GM19397 (cell line): ENCODE data around the gene LRIG2.
"Not testable (repeated sequence)": the region's sequence is repeated elsewhere in the genome, so short reads cannot be mapped to it uniquely, and the experiment has no call there.

Experiments used
- ATAC-seq: cut with Tn5 transposase; IDR thresholded peaks from one replicate; pipeline ENCODE4 v1.9.1; 2021; ENCODE audit warnings: mild to moderate bottlenecking, moderate library complexity; ENCODE audit not compliant: unreplicated experiment

The LRIG2 gene

GRCh38 chr1:113072757-113073478 lies at the start of gene LRIG2:
Gene LRIG2 (plus strand): TSS chr1:113073198. CDS start chr1:113073407, 209 bp downstream.
- ATAC-seq, result peak; percentile 97

DNA sequence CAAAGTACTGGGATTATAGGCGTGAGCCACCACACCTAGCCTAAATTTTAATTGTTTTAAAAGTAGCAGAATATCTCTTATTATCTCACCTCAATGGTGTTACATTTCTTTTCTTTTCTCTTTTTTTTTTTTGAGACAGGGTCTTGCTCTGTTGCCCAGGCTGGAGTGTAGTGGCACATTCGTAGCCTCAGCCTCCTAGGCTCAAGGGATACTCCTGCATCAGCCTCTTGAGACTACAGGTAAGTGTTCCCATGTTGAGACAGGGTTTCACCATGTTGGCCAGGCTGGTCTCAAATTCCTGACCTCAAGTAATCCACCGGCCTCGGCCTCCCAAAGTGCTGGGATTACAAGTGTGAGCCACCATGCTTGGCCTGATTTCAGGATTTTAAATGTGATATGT lies 49.7 kb upstream of the LRIG2 start:
- ATAC-seq, result not testable (repeated sequence)

DNA sequence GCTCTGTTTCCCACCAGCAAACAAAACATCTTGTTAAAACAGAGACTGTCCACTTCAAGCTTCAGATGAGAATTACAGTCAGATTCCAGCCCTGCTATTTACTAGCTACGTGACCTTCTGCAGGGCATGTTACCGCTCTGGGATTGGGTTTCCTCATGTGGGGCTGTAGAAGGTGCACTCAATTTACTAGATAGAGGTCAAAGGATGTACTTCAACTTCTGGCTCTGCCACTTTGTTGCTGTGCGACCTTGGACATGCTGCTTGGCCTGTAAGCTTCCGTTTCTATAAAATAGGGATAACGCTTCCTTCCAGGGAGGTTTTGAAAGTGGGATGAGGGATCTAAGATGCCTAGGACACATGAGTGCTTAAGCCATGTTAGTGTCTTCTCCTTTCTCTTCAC lies 46.0 kb upstream of the LRIG2 start:
- no peak for ATAC-seq

- no peak for ATAC-seq
Observed at GRCh38 chr1:113027449-113027848, 45.5 kb upstream of the LRIG2 start.

GRCh38 chr1:113029822-113030221 lies 43.2 kb upstream of the LRIG2 start:
- ATAC-seq, result no peak

DNA sequence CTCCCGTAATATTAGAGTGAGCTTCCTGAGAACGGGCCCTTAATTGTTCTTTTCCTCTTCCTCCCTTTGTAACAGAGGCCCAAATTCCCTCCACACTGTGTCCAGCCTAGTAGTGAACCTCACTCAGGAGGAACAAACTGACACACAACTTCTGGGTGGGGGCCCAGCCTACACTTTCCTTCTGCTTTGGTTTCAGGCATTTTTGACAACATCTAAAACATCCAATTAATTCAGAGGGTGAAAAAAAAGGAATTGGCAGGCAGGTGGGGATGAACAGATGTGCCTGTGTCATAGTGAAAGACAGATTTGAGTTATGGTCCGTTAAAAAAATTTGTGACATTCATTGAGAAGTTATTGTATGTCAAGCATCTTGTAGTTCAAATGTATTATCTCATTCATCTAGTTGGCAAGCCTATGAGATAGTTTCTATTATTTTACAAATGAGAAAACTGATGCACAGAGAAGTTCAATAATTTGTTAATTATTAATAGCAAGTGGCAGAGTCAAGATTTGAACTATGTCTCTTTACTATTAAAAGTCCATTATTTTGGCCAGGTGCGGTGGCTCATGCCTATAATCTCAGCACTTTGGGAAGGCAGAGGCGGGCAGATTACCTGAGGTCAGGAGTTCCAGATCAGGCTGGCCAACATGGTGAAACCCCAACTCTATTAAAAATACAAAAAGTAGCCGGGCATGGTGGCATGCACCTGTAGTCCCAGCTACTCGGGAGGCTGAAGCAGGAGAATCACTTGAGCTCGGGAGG lies 41.6 kb upstream of the LRIG2 start:
- no peak for ATAC-seq

GRCh38 chr1:113035086-113035485 lies 37.9 kb upstream of the LRIG2 start:
- no peak for ATAC-seq

GRCh38 chr1:113036639-113037321 lies 36.2 kb upstream of the LRIG2 start:
- no peak for ATAC-seq

DNA sequence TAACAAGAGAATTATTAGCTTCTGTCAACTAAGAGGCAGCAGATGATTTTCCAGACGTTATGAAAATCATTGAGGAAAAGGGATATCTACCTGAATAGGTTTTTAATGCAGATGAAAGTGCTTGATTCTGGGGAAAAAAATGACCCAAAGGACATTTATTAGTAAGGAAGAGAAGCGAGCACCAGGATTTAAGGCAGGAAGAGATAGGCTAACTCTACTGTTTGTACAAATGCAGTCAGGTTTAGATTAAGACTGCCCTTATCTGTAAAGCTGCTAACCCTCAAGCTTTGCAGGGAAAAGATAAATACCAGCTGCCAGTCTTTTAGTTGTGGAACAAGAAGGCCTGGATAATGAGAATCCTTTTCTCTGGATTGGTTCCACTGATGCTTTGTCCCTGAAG lies 33.0 kb upstream of the LRIG2 start:
- ATAC-seq, result no peak

DNA sequence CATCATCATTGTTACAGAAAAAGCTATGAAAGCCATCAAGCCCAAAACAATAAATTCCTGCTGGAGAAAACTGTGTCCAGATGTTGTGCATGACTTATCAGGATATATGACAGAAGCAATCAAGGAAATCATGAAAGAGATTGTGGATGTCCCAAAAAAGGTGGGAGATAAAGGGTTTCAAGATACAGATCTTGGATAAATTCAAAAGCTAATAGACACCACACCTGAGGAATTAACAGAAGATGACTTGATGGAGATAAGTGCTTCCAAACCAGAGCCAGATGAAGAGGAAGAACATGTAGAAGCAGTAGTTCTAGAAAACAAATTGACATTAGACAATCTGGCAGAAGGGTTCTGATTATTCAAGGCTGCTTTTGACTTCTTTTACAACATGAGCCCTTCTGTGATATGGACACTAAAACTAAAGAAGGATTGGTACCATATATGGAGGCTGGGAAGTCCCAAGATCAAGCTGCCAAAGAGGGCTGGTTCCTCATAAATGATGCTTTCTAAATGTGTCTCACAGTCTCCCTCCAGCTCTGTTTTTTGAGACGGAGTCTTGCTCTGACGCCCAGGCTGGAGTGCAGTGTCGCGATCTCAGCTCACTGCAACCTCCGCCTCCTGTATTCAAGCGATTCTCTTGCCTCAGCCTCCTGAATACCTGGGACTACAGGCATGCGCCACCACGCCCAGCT lies 32.1 kb upstream of the LRIG2 start:
- ATAC-seq, result no peak

DNA sequence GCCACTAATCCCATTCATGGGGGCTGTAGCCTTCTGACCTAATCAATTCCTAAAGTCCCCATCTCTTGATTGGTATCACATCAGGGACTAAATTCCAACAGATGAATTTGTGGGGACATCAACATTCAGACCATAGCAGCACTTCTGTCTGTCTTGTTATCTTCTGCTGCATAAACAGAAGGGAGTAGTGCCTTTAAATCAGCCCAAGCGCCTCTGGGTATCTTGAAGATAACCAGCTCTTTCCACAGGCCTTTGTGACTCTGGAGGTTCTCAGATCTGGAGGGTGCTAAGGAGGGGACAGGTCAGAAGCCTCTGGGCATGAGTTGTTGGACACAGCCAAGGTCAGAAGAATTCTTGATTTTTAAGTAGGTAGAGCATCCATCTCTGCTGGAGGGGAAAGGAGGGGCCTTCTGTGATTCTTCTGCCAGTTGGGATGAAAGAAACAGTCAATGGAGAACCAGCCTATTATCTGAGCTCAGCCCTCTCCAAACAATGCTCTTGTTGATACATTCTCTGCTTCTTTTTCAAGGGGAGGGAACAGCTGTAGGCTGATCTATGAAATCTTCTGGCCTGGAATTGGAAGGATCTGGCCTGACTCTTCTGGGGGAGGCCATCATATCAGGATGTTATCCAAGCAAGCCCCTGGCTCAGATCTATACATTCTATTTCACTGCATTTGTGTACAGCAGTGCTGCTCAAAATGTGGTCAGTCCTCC lies 31.3 kb upstream of the LRIG2 start:
- ATAC-seq, result no peak

DNA sequence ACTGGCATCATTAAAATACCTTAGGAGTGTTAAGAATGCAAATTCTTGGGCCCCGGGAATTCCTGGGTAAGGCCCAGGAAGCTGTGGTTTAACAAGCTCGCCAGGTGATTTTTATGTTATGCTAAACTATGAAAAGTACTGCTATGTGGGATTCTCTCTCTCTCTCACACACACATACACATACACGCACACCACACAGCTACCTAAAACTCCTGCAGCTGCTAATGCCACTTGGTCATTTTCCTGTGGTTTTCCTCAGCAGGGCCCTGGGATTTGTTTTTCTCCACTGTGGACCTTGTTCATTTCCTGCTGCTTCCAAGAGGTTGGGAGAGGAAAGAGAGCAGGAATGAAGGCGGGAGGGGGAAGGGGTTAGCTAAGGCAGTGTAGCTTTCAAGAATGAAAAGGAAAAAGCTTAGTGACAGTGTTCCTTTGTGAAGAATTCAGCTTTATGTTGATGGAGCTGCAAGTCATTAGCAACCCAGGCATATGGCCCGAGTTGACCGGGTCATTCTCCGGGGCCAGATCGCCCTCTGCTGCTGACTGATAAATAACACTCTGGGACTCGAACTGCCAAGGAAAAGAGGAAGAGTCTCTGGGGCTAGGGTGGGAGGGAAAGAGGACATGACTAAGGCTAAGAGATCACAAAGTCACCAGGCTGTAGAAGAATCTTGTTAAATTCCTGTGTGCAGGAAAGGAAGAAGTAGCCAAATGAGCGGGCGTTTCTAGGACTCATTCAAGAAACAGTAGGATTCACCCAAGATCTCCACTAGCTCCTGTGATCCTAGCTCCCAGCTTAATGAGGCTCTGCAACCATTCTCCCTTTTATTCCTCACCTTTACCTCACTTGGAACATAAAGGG lies 30.5 kb upstream of the LRIG2 start:
- peak; percentile 65 for ATAC-seq

- not testable (repeated sequence) for ATAC-seq
Observed at GRCh38 chr1:113043144-113043488, 29.9 kb upstream of the LRIG2 start.

- no peak for ATAC-seq
Observed at GRCh38 chr1:113046569-113046968, 26.4 kb upstream of the LRIG2 start.

DNA sequence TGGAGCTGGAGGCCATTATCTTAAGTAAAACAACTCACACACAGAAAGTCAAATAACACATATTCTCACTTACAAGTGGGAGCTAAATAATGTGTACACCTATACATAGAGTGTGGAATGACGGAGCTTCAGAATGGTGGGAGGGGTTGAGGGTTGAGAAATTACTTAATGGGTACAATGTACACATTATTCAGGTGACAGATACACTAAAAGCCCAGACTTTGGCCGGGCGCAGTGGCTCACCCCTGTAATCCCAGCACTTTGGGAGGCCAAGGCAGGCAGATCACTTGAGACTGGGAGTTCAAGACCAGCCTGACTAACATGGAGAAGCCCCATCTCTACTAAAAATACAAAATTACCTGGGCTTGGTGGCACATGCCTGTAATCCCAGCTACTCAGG lies 24.9 kb upstream of the LRIG2 start:
- no peak for ATAC-seq

DNA sequence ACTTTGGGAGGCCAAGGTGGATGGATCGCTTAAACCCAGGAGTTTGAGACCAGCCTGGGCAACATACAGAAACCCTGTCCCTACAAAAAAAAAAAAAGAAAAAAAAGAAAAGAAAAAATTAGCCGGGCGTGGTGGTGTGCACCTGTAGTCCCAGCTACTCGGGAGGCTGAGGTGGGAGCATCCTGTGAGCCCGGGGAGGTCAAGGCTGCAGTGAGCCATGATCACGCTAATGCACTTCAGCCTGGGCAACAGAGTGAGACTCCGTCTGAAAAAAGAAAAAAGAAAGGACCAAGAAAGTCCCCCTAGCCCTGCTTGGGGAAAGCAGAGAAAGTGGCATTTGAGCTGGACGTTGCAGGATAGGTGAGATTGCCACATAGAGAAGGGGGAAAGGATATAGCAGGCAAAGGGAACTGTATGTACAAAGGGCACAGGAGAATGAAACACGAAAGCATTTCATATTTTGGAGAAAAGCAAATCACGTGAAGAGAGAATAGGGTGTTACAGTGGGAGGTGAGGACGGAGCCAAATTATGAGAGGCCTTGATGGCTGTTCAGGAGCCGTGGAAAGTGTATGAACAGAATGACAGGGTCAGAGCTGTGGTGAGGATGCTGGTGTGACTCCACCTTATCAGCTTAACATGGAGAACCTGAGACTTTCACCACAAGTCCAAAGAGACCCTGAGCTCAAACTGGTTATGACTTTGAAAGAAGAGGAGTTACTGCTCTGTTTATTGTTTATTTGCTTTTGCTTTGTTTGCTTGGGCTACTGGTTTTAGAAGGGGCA lies 19.5 kb upstream of the LRIG2 start:
- ATAC-seq, result no peak

DNA sequence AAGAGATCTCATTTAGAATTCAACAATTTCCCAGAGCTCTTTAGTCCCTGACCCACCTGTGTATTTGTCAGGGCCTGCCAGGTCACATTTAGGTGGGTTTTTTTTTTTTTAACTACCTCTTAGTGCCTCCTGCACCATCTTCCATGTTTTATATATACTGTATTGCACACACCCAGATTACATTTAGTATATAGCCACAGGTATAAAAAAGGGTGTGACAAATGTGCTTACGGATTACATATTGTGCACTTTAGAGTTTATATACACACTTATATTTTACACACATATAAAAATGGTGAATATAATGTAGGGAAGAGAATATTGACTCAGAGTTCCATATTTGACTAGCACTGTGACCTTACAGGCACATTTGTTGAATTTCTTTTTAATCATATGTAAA lies 17.4 kb upstream of the LRIG2 start:
- no peak for ATAC-seq

DNA sequence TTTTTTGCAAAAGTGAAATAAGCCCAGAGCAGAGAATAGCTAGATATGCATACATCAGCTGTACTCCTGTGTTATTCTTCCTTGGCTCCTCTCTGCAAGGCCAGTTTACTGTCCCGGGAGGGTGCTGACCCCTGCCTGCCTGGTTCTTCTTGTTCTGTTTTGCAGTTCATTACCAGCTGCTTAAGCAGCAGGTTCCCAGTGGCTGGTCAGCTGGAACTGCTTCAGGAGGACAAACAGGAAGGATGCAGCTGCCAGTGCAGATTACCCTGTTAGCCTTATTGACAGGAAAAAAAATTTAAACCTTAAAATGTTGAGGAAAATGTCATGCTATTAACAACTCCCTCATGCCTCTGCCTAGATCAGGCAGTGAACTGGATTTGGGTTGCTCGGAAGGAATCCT lies 16.0 kb upstream of the LRIG2 start:
- no peak for ATAC-seq
